Endodermal cell (in vitro differentiated cells): Measurements from ENCODE around the gene TREML2. TPM values are rescaled to one million over a fixed set of nuclear protein-coding genes. Genes with fewer than 3 reads are reported as not detected.
"Not testable (repeated sequence)": the region's sequence is repeated elsewhere in the genome, so short reads cannot be mapped to it uniquely, and the experiment has no call there.

Source experiments
- DNase-seq: peaks from one replicate; pipeline ENCODE4 v3.0.0-alpha.2; 2017
- H3K27ac ChIP-seq: 2 replicates; pipeline ENCODE4 v1.5.1; 2013; ENCODE audit warnings: mild to moderate bottlenecking, low read depth, low read length, moderate library complexity
- H3K27me3 ChIP-seq: 2 replicates; pipeline ENCODE4 v1.6.1; 2013; ENCODE audit warnings: mild to moderate bottlenecking, low read length, moderate library complexity; ENCODE audit not compliant: insufficient read depth, control insufficient read depth, poor library complexity, severe bottlenecking
- H3K36me3 ChIP-seq: 2 replicates; pipeline ENCODE4 v1.7.0; 2013; ENCODE audit warnings: mild to moderate bottlenecking, low read length, moderate library complexity; ENCODE audit not compliant: control insufficient read depth, insufficient read depth
- H3K4me1 ChIP-seq: one replicate; pipeline ENCODE4 v1.7.0; 2013; ENCODE audit warnings: low read length; ENCODE audit not compliant: control insufficient read depth, insufficient read depth
- H3K4me3 ChIP-seq: 2 replicates; pipeline ENCODE4 v1.5.1; 2013; ENCODE audit warnings: mild to moderate bottlenecking, low read length, moderate library complexity
- H3K9ac ChIP-seq: 2 replicates; pipeline ENCODE4 v1.6.1; 2013; ENCODE audit warnings: mild to moderate bottlenecking, low read length, moderate library complexity; ENCODE audit not compliant: poor library complexity, severe bottlenecking; ENCODE audit errors: extremely low read depth
- H3K9me3 ChIP-seq: 2 replicates; pipeline ENCODE4 v1.6.1; 2013; ENCODE audit warnings: mild to moderate bottlenecking, low read length, moderate library complexity; ENCODE audit not compliant: control insufficient read depth
- H3K27ac Mint-ChIP-seq: 2 replicates; pipeline ENCODE4 v1.8.0; 2020; ENCODE audit warnings: mixed read lengths
- H3K27me3 Mint-ChIP-seq: 2 replicates; pipeline ENCODE4 v1.8.0; 2021; ENCODE audit warnings: mild to moderate bottlenecking, mixed read lengths; ENCODE audit not compliant: insufficient read depth
- H3K36me3 Mint-ChIP-seq: 2 replicates; pipeline ENCODE4 v1.8.0; 2020; ENCODE audit warnings: low read depth, mixed read lengths
- H3K4me1 Mint-ChIP-seq: 2 replicates; pipeline ENCODE4 v1.8.0; 2020; ENCODE audit warnings: mixed read lengths
- H3K4me3 Mint-ChIP-seq: 2 replicates; pipeline ENCODE4 v1.8.0; 2020; ENCODE audit warnings: mild to moderate bottlenecking, moderate library complexity, mixed read lengths
- H3K9me3 Mint-ChIP-seq: 2 replicates; pipeline ENCODE4 v1.8.0; 2020; ENCODE audit warnings: mild to moderate bottlenecking, mixed read lengths
- WGBS, 2 experiments: methylation state at CpG; one replicate each; pipeline versions ENCODE4 v1.1.5 to v1.1.7; 2013; ENCODE audit warnings: missing lambda C conversion rate in 2 of 2, mixed read lengths in 1 of 2; ENCODE audit not compliant: insufficient coverage in 1 of 2, insufficient read length in 1 of 2; 5-methylcytosine and 5-hydroxymethylcytosine counted together
- long read RNA-seq, 4 experiments: library from polyadenylated mRNA in 2 of 4; library from RNA in 1 of 4; library from capped mRNA in 1 of 4; stranded (forward) in 3 of 4; unstranded in 1 of 4; transcript quantifications; one replicate each; pipeline ENCODE4 v2.0.0, GENCODE V29; 2020 to 2021; ENCODE audit warnings: inconsistent platforms in 1 of 4
- polyA plus RNA-seq, 2 experiments: library from polyadenylated mRNA; stranded (reverse); fragments of 50-300 nt; gene quantifications; one replicate each; pipeline ENCODE4 v1.2.3, GENCODE V29; 2013
- total RNA-seq, 2 donors: library from RNA; stranded (reverse); fragmentation: NEBNext Ultra II Directional in 1 of 2; extraction: Animal tissue kit (Norgen Biotek cat#: 25700) in 1 of 2; gene quantifications; 2 replicates in 1 of 2; 3 replicates in 1 of 2; pipeline ENCODE4 v1.2.1, GENCODE V29; 2021
- TF ChIP-seq, protein P1 (sequence below): fragments of 200-600 bp; sonication (generic); conservative IDR thresholded peaks from 2 replicates; pipeline ENCODE4 v1.5.0; 2021; ENCODE audit warnings: antibody characterized with exemption, mild to moderate bottlenecking

The TREML2 gene, protein sequence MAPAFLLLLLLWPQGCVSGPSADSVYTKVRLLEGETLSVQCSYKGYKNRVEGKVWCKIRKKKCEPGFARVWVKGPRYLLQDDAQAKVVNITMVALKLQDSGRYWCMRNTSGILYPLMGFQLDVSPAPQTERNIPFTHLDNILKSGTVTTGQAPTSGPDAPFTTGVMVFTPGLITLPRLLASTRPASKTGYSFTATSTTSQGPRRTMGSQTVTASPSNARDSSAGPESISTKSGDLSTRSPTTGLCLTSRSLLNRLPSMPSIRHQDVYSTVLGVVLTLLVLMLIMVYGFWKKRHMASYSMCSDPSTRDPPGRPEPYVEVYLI
- total RNA-seq = not detected
- polyA plus RNA-seq (2013, experiment 1 of 2) = not detected
- not detected for polyA plus RNA-seq (2013, experiment 2 of 2)
- long read RNA-seq, experiment 1 = 0 reads
- long read RNA-seq, experiment 2 = 0 reads
- long read RNA-seq, experiment 3 = 0 reads
- long read RNA-seq, experiment 4 = 0 reads

DNA sequence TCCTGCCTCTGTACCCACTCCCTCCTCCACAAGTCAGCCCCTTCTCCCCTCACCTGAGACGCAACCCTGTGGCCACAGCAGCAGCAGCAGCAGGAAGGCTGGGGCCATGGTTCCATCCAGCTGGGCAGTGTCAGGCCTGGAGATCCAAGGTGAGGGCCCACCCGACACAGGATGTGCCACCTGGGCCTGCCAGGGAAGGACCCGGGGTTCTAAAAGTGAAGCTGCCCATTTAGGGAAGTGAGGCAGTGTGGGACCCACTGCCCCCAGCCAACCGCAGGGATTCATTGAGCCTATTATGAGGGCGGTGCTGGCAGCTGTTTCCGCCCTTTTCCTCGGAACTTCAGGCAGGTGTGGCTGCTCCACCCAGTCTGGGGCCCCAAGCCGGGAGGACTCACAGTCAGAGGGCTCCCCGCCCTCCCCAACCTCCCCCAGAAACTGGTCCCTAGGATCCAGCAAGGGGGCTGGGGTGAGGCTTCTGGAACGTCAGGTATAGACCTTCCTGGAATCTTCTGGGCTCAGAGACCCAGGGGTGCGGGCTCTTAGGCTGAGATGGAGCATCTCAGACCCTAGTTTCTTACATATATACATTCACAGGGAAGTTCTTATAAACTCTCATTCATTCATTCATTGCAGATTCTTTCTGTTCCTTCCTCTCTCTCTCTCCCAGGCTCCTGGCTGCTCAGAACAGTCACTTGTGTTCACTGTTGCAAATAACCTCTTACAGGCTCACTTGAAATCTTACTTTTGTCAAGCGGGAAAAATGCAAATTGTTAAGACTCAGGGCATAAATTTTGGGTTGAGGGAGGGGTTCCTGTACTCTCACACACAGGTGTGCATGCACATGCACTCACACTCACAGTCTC, at the start of gene TREML2:
Gene TREML2 (minus strand): TSS at position 249 of the 863 bp plus-strand sequence. CDS start 141 bp downstream, at position 108.
- Histone ChIP-seq H3K27ac (no peak within 1 kb of the TSS), H3K9me3 (no peaks in the 10 kb centered on the region), H3K9ac (no peak within 1 kb of the TSS), H3K4me3 (no peak within 1 kb of the TSS), H3K36me3 (no peaks in the 10 kb centered on the region), H3K4me1 (no peaks in the 10 kb centered on the region), H3K27me3 (peaks cover 10% of the 10 kb centered on the region)
- TF ChIP-seq, protein P1, sequence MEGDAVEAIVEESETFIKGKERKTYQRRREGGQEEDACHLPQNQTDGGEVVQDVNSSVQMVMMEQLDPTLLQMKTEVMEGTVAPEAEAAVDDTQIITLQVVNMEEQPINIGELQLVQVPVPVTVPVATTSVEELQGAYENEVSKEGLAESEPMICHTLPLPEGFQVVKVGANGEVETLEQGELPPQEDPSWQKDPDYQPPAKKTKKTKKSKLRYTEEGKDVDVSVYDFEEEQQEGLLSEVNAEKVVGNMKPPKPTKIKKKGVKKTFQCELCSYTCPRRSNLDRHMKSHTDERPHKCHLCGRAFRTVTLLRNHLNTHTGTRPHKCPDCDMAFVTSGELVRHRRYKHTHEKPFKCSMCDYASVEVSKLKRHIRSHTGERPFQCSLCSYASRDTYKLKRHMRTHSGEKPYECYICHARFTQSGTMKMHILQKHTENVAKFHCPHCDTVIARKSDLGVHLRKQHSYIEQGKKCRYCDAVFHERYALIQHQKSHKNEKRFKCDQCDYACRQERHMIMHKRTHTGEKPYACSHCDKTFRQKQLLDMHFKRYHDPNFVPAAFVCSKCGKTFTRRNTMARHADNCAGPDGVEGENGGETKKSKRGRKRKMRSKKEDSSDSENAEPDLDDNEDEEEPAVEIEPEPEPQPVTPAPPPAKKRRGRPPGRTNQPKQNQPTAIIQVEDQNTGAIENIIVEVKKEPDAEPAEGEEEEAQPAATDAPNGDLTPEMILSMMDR = no peak
- 82 to 94% methylated on average over 5 to 12 of the region's 12 CpGs for WGBS, 2 experiments
- DNase-seq = peak; percentile 49
- Mint-ChIP-seq H3K9me3 (no peaks in the 10 kb centered on the region), H3K4me1 (peaks cover 8% of the 10 kb centered on the region), H3K4me3 (no peak within 1 kb of the TSS), H3K27me3 (peaks cover 8% of the 10 kb centered on the region), H3K36me3 (no peaks in the 10 kb centered on the region), H3K27ac (no peak within 1 kb of the TSS)

DNA sequence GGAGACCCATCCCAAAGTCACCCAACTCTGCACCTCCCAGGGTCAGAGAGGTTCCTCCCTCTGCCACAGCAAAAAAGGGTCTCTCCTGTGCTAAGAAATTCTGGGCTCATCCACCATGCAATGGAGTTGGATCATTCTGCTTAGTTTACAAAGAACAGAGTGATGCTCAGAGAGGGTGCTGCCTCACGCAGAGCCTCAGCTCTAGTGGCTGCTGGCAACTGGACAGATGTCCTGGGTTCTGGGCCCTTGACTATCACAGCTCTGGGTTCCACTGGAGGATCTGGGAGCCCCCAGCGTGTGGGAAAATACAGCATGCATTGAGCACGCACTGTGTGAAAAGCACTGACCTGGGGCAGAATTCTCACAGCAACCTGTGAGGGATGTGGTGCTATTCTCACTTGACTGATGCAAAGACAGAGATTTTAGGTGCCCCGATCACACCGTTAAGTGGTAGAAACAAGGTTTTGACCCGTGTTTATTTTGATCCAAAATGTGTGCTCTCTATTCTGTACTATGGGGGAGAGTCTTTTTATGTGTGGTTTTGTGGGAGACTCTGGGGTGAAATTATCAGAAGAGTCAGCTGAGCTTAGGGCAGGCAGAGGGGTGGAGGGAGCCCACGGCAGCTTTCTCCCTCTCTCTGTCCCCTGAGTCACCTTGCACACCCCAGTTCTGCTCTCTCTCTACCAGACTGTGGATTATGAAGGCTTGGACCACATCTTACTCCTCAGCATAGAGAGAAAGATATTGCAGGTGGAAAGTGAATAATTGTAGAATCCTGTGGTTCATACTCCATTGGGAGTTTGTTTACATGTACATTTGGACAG, 47.1 kb upstream of the TREML2 start:
- H3K4me1 Mint-ChIP-seq = no peaks in the 10 kb centered on the region
- no peak overlapping the region for H3K4me3 ChIP-seq
- no peaks in the 10 kb centered on the region for H3K36me3 ChIP-seq
- no peaks in the 10 kb centered on the region for H3K9me3 ChIP-seq
- H3K4me1 ChIP-seq = no peaks in the 10 kb centered on the region
- peaks cover 38% of the 10 kb centered on the region for H3K27me3 Mint-ChIP-seq
- H3K27ac Mint-ChIP-seq = no peak overlapping the region
- H3K27me3 ChIP-seq = peaks cover 7% of the 10 kb centered on the region
- no peak overlapping the region for H3K27ac ChIP-seq
- peaks cover 6% of the 10 kb centered on the region for H3K9me3 Mint-ChIP-seq
- no peak for DNase-seq
- TF ChIP-seq, protein P1 = no peak
- no peaks in the 10 kb centered on the region for H3K36me3 Mint-ChIP-seq
- no peak overlapping the region for H3K9ac ChIP-seq
- WGBS, 2 experiments = 84 to 92% methylated on average over 2 to 7 of the region's 7 CpGs
- H3K4me3 Mint-ChIP-seq = no peak overlapping the region

DNA sequence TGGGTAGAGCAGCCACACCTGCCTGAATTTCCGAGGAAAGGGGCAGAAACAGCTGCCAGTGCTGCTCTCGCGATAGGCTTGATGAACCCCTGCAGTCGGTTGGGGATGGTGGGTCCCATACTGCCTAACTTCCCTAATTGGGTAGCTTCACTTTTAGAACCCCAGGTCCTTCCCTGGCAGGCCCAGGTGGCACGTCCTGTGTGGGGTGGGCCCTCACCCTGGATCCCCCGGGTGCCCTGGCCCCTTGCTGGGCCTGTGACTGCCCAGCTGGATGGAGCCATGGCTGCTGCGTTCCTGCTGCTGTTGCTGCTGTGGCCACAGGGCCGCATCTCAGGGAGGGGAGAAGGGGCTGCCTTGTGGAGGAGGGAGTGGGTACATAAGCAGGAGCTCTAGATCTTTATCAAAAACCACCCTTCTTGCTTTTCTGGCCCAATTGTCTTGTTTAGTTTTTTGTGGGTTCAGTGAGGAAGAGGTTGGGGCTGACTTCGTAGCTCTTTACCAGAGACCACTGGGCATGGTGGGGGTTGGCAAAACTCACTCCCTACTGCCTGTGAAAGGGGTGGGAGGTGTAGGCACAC, 46.4 kb upstream of the TREML2 start:
- TF ChIP-seq, protein P1 = no peak
- Mint-ChIP-seq H3K9me3 (peaks cover 6% of the 10 kb centered on the region), H3K4me1 (no peaks in the 10 kb centered on the region), H3K27ac (no peak overlapping the region), H3K36me3 (no peaks in the 10 kb centered on the region), H3K27me3 (peaks cover 41% of the 10 kb centered on the region), H3K4me3 (no peak overlapping the region)
- Histone ChIP-seq H3K4me1 (no peaks in the 10 kb centered on the region), H3K9ac (no peak overlapping the region), H3K27me3 (peaks cover 4% of the 10 kb centered on the region), H3K4me3 (no peak overlapping the region), H3K9me3 (no peaks in the 10 kb centered on the region), H3K36me3 (no peaks in the 10 kb centered on the region), H3K27ac (no peak overlapping the region)
- no peak for DNase-seq
- WGBS, 2 experiments = 78% methylated on average over 7 to 9 of the region's 9 CpGs

DNA sequence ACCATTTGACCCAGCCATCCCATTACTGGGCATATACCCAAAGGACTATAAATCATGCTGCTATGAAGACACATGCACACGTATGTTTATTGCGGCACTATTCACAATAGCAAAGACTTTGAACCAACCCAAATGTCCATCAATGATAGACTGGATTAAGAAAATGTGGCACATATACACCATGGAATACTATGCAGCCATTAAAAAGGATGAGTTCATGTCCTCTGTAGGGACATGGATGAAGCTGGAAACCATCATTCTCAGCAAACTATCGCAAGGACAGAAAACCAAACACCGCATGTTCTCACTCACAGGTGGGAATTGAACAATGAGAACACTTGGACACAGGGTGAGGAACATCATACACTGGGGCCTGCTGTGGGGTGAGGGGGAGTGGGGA, 45.6 kb upstream of the TREML2 start:
- no CpG with 5 or more reads among the region's 4 CpGs for WGBS, 2 experiments
- not testable (repeated sequence) for H3K4me1 ChIP-seq, H3K27me3 ChIP-seq, H3K9me3 Mint-ChIP-seq, H3K27ac Mint-ChIP-seq, DNase-seq, H3K36me3 Mint-ChIP-seq, H3K36me3 ChIP-seq, H3K9me3 ChIP-seq, H3K27ac ChIP-seq, H3K4me3 ChIP-seq, H3K4me3 Mint-ChIP-seq, H3K4me1 Mint-ChIP-seq, H3K9ac ChIP-seq
- peaks cover 41% of the 10 kb centered on the region for H3K27me3 Mint-ChIP-seq
